ENCODE data around the gene USP25.

DNA sequence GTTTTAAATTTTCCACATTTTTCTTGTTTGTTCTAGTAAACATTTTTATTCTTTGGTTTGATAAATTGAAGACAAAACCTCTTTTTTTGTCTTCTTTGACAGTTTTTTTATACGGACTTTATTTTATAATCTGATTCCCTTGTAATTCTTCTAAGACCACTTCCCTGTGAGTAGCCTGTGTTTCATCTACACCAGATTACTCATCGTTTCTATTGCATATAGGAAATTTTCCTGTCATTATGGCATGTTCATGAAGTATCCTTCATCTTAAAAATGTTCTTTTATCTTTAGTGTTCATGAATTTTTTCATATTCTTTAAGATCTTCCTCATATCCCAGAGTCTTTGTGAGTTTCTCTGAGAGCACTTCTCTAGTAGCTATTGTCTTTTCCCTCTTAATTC, 109.8 kb downstream of the USP25 start:
- TF ChIP-seq ZNF274 (IDR thresholded peaks at IDR 0.05; ENCODE audit: low read depth, low read length) (no peak), SUZ12 (IDR thresholded peaks at IDR 0.05; ENCODE audit: extremely low read depth, insufficient read depth, insufficient read length) (no peak), YY1 (IDR thresholded peaks at IDR 0.05; ENCODE audit: insufficient read depth, insufficient read length) (no peak)

Measured in NT2/D1 (cell line).